RWPE2 (cell line): Measurements from ENCODE around the gene DNAJC10.

Experiments
- ATAC-seq: fragments of 200-7000 bp; cut with Tn5 transposase; 3 replicates; pipeline ENCODE4 v1.9.1; 2021; ENCODE audit warnings: low read depth
- DNase-seq: peaks from one replicate; pipeline ENCODE4 v3.0.0-alpha.2; 2020; ENCODE audit warnings: low spot score
- H3K27ac ChIP-seq: fragments of 450-650 bp; 2 replicates; pipeline ENCODE4 v1.5.1; 2017; ENCODE audit warnings: mild to moderate bottlenecking; ENCODE audit not compliant: poor library complexity, severe bottlenecking
- H3K27me3 ChIP-seq: fragments of 250-450 bp; sonication (Bioruptor Pico); 2 replicates; pipeline ENCODE4 v1.5.1; 2021; ENCODE audit warnings: mild to moderate bottlenecking, moderate library complexity; ENCODE audit not compliant: insufficient read depth, poor library complexity, severe bottlenecking
- H3K36me3 ChIP-seq: fragments of 250-450 bp; sonication (Bioruptor Pico); 2 replicates; pipeline ENCODE4 v1.5.1; 2020; ENCODE audit warnings: low read depth, mild to moderate bottlenecking, moderate library complexity
- H3K4me1 ChIP-seq: fragments of 250-450 bp; sonication (Bioruptor Pico); 2 replicates; pipeline ENCODE4 v1.5.1; 2021; ENCODE audit warnings: mild to moderate bottlenecking, moderate library complexity; ENCODE audit not compliant: insufficient read depth, poor library complexity, severe bottlenecking
- H3K4me3 ChIP-seq: fragments of 250-450 bp; sonication (Bioruptor Pico); 2 replicates; pipeline ENCODE4 v1.5.1; 2021; ENCODE audit warnings: mild to moderate bottlenecking, moderate library complexity; ENCODE audit not compliant: severe bottlenecking
- H3K9me3 ChIP-seq: fragments of 250-450 bp; sonication (Bioruptor Pico); 2 replicates; pipeline ENCODE4 v1.5.1; 2021; ENCODE audit warnings: mild to moderate bottlenecking, moderate library complexity; ENCODE audit not compliant: severe bottlenecking
- TF ChIP-seq, protein P1 (sequence below): fragments of 450-650 bp; IDR thresholded peaks from one replicate; pipeline ENCODE4 v1.5.1; 2017; ENCODE audit warnings: mild to moderate bottlenecking, moderate library complexity; ENCODE audit not compliant: poor library complexity, severe bottlenecking

Gene DNAJC10

GRCh38 chr2:182831101-182831500 is 115.0 kb downstream of the DNAJC10 start:
- DNase-seq (no peak), ATAC-seq (no peak)
- Histone ChIP-seq H3K4me1 (no peaks in the 10 kb centered on the region), H3K36me3 (no peaks in the 10 kb centered on the region), H3K4me3 (no peak overlapping the region), H3K9me3 (no peaks in the 10 kb centered on the region), H3K27ac (no peak overlapping the region), H3K27me3 (peaks cover 3% of the 10 kb centered on the region)
- TF ChIP-seq, protein P1, sequence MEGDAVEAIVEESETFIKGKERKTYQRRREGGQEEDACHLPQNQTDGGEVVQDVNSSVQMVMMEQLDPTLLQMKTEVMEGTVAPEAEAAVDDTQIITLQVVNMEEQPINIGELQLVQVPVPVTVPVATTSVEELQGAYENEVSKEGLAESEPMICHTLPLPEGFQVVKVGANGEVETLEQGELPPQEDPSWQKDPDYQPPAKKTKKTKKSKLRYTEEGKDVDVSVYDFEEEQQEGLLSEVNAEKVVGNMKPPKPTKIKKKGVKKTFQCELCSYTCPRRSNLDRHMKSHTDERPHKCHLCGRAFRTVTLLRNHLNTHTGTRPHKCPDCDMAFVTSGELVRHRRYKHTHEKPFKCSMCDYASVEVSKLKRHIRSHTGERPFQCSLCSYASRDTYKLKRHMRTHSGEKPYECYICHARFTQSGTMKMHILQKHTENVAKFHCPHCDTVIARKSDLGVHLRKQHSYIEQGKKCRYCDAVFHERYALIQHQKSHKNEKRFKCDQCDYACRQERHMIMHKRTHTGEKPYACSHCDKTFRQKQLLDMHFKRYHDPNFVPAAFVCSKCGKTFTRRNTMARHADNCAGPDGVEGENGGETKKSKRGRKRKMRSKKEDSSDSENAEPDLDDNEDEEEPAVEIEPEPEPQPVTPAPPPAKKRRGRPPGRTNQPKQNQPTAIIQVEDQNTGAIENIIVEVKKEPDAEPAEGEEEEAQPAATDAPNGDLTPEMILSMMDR = no peak

- ATAC-seq = no peak
Measured at GRCh38 chr2:182831921-182832320, 115.9 kb downstream of the DNAJC10 start.

GRCh38 chr2:182833084-182833854 is 117.2 kb downstream of the DNAJC10 start:
- Histone ChIP-seq H3K4me3 (no peak overlapping the region), H3K4me1 (no peaks in the 10 kb centered on the region), H3K27ac (no peak overlapping the region), H3K36me3 (no peaks in the 10 kb centered on the region), H3K9me3 (no peaks in the 10 kb centered on the region), H3K27me3 (peaks cover 3% of the 10 kb centered on the region)
- no peak for ATAC-seq
- TF ChIP-seq, protein P1 = no peak
- DNase-seq = no peak

More at GRCh38 chr2:182831921-182832320, 115.9 kb downstream of the DNAJC10 start:
- Histone ChIP-seq H3K4me3 (no peak overlapping the region), H3K27me3 (peaks cover 3% of the 10 kb centered on the region), H3K9me3 (no peaks in the 10 kb centered on the region), H3K36me3 (no peaks in the 10 kb centered on the region), H3K27ac (no peak overlapping the region), H3K4me1 (no peaks in the 10 kb centered on the region)
- DNase-seq = no peak
- TF ChIP-seq, protein P1 = no peak

DNA sequence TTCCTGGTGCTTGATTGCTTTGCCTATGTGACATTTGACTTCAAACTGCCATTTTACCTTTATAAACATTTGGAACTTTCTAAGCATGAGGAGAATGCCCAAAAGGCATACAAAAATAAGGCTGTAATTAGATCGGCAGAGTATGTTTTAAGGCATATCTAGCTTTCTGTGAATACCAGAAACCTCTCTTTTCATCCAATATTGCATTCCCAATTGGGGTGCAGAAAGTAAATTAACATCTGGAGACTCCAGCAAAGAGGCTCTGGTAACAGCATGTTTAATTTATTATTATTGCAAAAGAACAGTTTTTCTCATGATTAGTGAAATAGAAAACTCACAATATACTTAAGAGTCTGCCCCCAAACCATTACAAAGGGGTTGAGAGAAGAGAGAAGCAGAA is 118.2 kb downstream of the DNAJC10 start:
- Histone ChIP-seq H3K9me3 (no peaks in the 10 kb centered on the region), H3K27me3 (peaks cover 4% of the 10 kb centered on the region), H3K4me1 (no peaks in the 10 kb centered on the region), H3K27ac (no peak overlapping the region), H3K36me3 (no peaks in the 10 kb centered on the region), H3K4me3 (no peak overlapping the region)
- TF ChIP-seq, protein P1 = no peak
- DNase-seq (no peak), ATAC-seq (no peak)

- ATAC-seq = no peak
- DNase-seq = no peak
- H3K4me3 ChIP-seq = no peak overlapping the region
- TF ChIP-seq, protein P1 = no peak
- H3K36me3 ChIP-seq = no peaks in the 10 kb centered on the region
- peaks cover 10% of the 10 kb centered on the region for H3K27me3 ChIP-seq
- H3K9me3 ChIP-seq = peaks cover 2% of the 10 kb centered on the region
- no peak overlapping the region for H3K27ac ChIP-seq
- no peaks in the 10 kb centered on the region for H3K4me1 ChIP-seq
Measured at GRCh38 chr2:182836451-182836850, 120.4 kb downstream of the DNAJC10 start.
